OCI-LY7 (cell line): ENCODE data around the gene PSTPIP2.

Source experiments
- EZH2phosphoT487 ChIP-seq: fragments of 200-600 bp; sonication (generic); IDR thresholded peaks from 2 replicates; pipeline ENCODE4 v1.6.1; 2018; ENCODE audit warnings: low read depth, borderline replicate concordance, mild to moderate bottlenecking, mixed run types, antibody characterized with exemption, low read length, moderate library complexity, mixed read lengths
- TF ChIP-seq, protein P1 (sequence below): fragments of 200-600 bp; sonication (generic); conservative IDR thresholded peaks from 2 replicates; pipeline ENCODE4 v1.5.1; 2014; ENCODE audit warnings: mild to moderate bottlenecking, antibody characterized with exemption, low read length, moderate library complexity, mixed read lengths

- TF ChIP-seq, protein P1, sequence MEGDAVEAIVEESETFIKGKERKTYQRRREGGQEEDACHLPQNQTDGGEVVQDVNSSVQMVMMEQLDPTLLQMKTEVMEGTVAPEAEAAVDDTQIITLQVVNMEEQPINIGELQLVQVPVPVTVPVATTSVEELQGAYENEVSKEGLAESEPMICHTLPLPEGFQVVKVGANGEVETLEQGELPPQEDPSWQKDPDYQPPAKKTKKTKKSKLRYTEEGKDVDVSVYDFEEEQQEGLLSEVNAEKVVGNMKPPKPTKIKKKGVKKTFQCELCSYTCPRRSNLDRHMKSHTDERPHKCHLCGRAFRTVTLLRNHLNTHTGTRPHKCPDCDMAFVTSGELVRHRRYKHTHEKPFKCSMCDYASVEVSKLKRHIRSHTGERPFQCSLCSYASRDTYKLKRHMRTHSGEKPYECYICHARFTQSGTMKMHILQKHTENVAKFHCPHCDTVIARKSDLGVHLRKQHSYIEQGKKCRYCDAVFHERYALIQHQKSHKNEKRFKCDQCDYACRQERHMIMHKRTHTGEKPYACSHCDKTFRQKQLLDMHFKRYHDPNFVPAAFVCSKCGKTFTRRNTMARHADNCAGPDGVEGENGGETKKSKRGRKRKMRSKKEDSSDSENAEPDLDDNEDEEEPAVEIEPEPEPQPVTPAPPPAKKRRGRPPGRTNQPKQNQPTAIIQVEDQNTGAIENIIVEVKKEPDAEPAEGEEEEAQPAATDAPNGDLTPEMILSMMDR: no peak
- no peak for TF ChIP-seq EZH2phosphoT487
These were observed 120.9 kb downstream of the PSTPIP2 start for GRCh38 chr18:45951016-45951714.
